Fibroblast of mammary gland (primary cell): ENCODE data around the gene CFAP77.
A peak's percentile ranks its signal among the peaks of the same experiment; 100 is the strongest.

Source experiments
- DNase-seq: peaks from one replicate; pipeline ENCODE4 v3.0.0-alpha.2; 2010; ENCODE audit warnings: low read depth
- H3K4me3 ChIP-seq: 2 replicates; pipeline ENCODE4 v1.5.1; 2011; ENCODE audit warnings: low read depth, mild to moderate bottlenecking, low read length, moderate library complexity; ENCODE audit not compliant: control insufficient read depth
- CTCF ChIP-seq: conservative IDR thresholded peaks from 2 replicates; pipeline ENCODE4 v1.5.1; 2011; ENCODE audit warnings: low read depth, low read length, inconsistent platforms; ENCODE audit not compliant: control insufficient read depth, insufficient read depth

CFAP77 gene

GRCh38 chr9:132443951-132444607 lies 34.1 kb downstream of the CFAP77 start:
- H3K4me3 ChIP-seq: no peak overlapping the region
- no peak for DNase-seq
- TF ChIP-seq CTCF: no peak

- no peak for DNase-seq
- TF ChIP-seq CTCF: no peak
- H3K4me3 ChIP-seq: no peak overlapping the region
Measured at GRCh38 chr9:132446887-132447286, 36.9 kb downstream of the CFAP77 start.

- H3K4me3 ChIP-seq: no peak overlapping the region
- DNase-seq: no peak
Measured at GRCh38 chr9:132447346-132447745, 37.3 kb downstream of the CFAP77 start.

GRCh38 chr9:132447902-132448301 lies 37.9 kb downstream of the CFAP77 start:
- no peak overlapping the region for H3K4me3 ChIP-seq
- DNase-seq: no peak
- TF ChIP-seq CTCF: no peak

More at GRCh38 chr9:132447346-132447745, 37.3 kb downstream of the CFAP77 start:
- no peak for TF ChIP-seq CTCF

GRCh38 chr9:132451276-132451675 lies 41.3 kb downstream of the CFAP77 start:
- DNase-seq: no peak
- no peak for TF ChIP-seq CTCF
- H3K4me3 ChIP-seq: no peak overlapping the region

- peak; percentile 28 for DNase-seq
- no peak overlapping the region for H3K4me3 ChIP-seq
- TF ChIP-seq CTCF: no peak
Measured at GRCh38 chr9:132456241-132456640, 46.2 kb downstream of the CFAP77 start.

- no peak for TF ChIP-seq CTCF
- no peak for DNase-seq
Measured at GRCh38 chr9:132457504-132458236, 47.7 kb downstream of the CFAP77 start.

More at GRCh38 chr9:132457504-132458236, 47.7 kb downstream of the CFAP77 start:
- H3K4me3 ChIP-seq: no peak overlapping the region
